ENCODE results near the gene PNLDC1. TPM values are rescaled to one million over a fixed set of nuclear protein-coding genes. Genes with fewer than 3 reads are reported as not detected.
"Not testable (repeated sequence)": the region's sequence is repeated elsewhere in the genome, so short reads cannot be mapped to it uniquely, and the experiment has no call there.

PNLDC1 gene
- total and polyA plus RNA-seq, 12 donors = 0.09 to 0.72 (median 0.22) TPM; not detected in 6

GRCh38 chr6:159813781-159814180 is 13.7 kb downstream of the PNLDC1 start:
- DNase-seq (no peak), ATAC-seq (no peak)
- Histone ChIP-seq H3K27ac (no peak overlapping the region), H3K36me3 (no peaks in the 10 kb centered on the region), H3K4me1 (no peaks in the 10 kb centered on the region), H3K4me3 (no peak overlapping the region), H3K9me3 (no peaks in the 10 kb centered on the region), H3K27me3 (no peaks in the 10 kb centered on the region)
- 86 to 88% methylated on average over 9 of the region's 9 CpGs for WGBS, 2 donors
- intact Hi-C loops (cut with DNase I) = no loop called here
- TF ChIP-seq, protein P1, sequence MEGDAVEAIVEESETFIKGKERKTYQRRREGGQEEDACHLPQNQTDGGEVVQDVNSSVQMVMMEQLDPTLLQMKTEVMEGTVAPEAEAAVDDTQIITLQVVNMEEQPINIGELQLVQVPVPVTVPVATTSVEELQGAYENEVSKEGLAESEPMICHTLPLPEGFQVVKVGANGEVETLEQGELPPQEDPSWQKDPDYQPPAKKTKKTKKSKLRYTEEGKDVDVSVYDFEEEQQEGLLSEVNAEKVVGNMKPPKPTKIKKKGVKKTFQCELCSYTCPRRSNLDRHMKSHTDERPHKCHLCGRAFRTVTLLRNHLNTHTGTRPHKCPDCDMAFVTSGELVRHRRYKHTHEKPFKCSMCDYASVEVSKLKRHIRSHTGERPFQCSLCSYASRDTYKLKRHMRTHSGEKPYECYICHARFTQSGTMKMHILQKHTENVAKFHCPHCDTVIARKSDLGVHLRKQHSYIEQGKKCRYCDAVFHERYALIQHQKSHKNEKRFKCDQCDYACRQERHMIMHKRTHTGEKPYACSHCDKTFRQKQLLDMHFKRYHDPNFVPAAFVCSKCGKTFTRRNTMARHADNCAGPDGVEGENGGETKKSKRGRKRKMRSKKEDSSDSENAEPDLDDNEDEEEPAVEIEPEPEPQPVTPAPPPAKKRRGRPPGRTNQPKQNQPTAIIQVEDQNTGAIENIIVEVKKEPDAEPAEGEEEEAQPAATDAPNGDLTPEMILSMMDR (IDR thresholded peaks at IDR 0.05) = no peak

GRCh38 chr6:159815410-159815809 is 15.3 kb downstream of the PNLDC1 start:
- Histone ChIP-seq H3K27me3 (peaks cover 0 to 3% (median 0%) of the 10 kb centered on the region in 7 donors), H3K9me3 (no peaks in the 10 kb centered on the region), H3K4me3 (no peak overlapping the region), H3K27ac (no peak overlapping the region), H3K36me3 (no peaks in the 10 kb centered on the region), H3K4me1 (peaks cover 0 to 3% (median 0%) of the 10 kb centered on the region in 9 donors)
- WGBS, 2 donors = 67 to 70% methylated on average over 6 of the region's 6 CpGs
- no peak for ATAC-seq
- no peak for DNase-seq
- TF ChIP-seq, protein P1 (IDR thresholded peaks at IDR 0.05) = no peak
- intact Hi-C loops (cut with DNase I) = no loop called here

DNA sequence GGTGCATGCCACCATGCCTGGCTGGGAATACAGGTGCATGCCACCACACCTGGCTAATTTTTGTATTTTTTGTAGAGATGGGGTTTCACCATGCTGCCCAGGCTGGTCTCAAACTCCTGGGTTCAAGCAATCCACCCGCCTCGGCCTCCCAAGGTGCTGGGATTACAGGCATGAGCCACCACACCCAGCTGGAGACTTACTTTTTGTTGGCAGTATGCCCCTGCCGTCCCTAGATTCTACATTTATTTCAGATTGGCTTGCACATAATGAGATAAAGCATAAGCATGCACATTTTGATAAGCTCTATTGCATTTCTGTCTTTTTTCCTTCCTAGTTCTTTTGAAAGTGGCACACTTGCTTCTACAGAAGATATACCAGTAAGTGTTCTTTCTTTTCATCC is 16.7 kb downstream of the PNLDC1 start:
- H3K4me3 ChIP-seq; H3K27ac ChIP-seq; H3K36me3 ChIP-seq; intact Hi-C loops (cut with DNase I); H3K27me3 ChIP-seq; ATAC-seq; H3K4me1 ChIP-seq; DNase-seq; H3K9me3 ChIP-seq: not testable (repeated sequence)
- 78 to 79% methylated on average over 3 of the region's 3 CpGs for WGBS, 2 donors

GRCh38 chr6:159817951-159818739 is 18.1 kb downstream of the PNLDC1 start:
- TF ChIP-seq, protein P1 (IDR thresholded peaks at IDR 0.05) = no peak
- DNase-seq (no peak), ATAC-seq (no peak)
- 87 to 89% methylated on average over 23 of the region's 23 CpGs for WGBS, 2 donors
- Histone ChIP-seq H3K4me3 (no peak overlapping the region), H3K4me1 (peaks cover 0 to 9% (median 0%) of the 10 kb centered on the region in 9 donors), H3K27me3 (peaks cover 0 to 3% (median 0%) of the 10 kb centered on the region in 7 donors), H3K9me3 (no peaks in the 10 kb centered on the region), H3K27ac (no peak overlapping the region), H3K36me3 (no peaks in the 10 kb centered on the region)
- intact Hi-C loops (cut with DNase I) = no loop called here

- Histone ChIP-seq H3K27me3 (peaks cover 0 to 3% (median 0%) of the 10 kb centered on the region in 7 donors), H3K9me3 (no peaks in the 10 kb centered on the region), H3K4me1 (peaks cover 0 to 9% (median 0%) of the 10 kb centered on the region in 9 donors), H3K36me3 (no peaks in the 10 kb centered on the region), H3K27ac (no peak overlapping the region), H3K4me3 (no peak overlapping the region)
- no peak for ATAC-seq
- intact Hi-C loops (cut with DNase I) = no loop called here
- 86 to 88% methylated on average over 16 of the region's 16 CpGs for WGBS, 2 donors
- TF ChIP-seq, protein P1 (IDR thresholded peaks at IDR 0.05) = no peak
- DNase-seq = no peak
Measured at GRCh38 chr6:159819098-159819497, 19.0 kb downstream of the PNLDC1 start.
